OCI-LY7 (cell line): ENCODE measurements around the gene NELL1. TPM values are rescaled to one million over a fixed set of nuclear protein-coding genes. Genes with fewer than 3 reads are reported as not detected.

Experiments used
- Bru-seq: library from RNA; stranded (reverse); fragments of 400-500 nt; gene quantifications from one replicate; lab custom pipeline; 2021; lab: Mats Ljungman, UMichigan
- BruChase-seq, 2 experiments: library from RNA; stranded (reverse); fragments of 400-500 nt; gene quantifications; one replicate each; lab custom pipeline; 2021; lab: Mats Ljungman, UMichigan
- BruUV-seq: library from RNA; stranded (reverse); fragments of 400-500 nt; replicated peaks from 2 replicates; lab custom pipeline; 2021; lab: Mats Ljungman, UMichigan
- CTCF ChIA-PET: fragments of 300-600 bp; sonication (Branson Sonifier 250); formaldehyde crosslinking; loops from one replicate; lab custom pipeline; 2022; ENCODE audit warnings: antibody characterized with exemption; ENCODE audit not compliant: unreplicated experiment; lab: Charles Lee
- POLR2A ChIA-PET: fragments of 300-600 bp; sonication (Branson Sonifier 250); formaldehyde crosslinking; loops from one replicate; lab custom pipeline; 2022; ENCODE audit warnings: antibody characterized with exemption; lab: Charles Lee
- DNase-seq: peaks from one replicate; pipeline ENCODE4 v3.0.0-alpha.2; 2015; ENCODE audit warnings: low spot score
- H2AFZ ChIP-seq: fragments of 200-600 bp; sonication (generic), shearing (Covaris generic); 2 replicates; pipeline ENCODE4 v1.6.1; 2014; ENCODE audit warnings: mild to moderate bottlenecking, antibody characterized with exemption, low read length, moderate library complexity
- H3K27ac ChIP-seq: fragments of 200-600 bp; sonication (generic); 2 replicates; pipeline ENCODE4 v1.5.1; 2014; ENCODE audit warnings: mixed run types, low read depth, mild to moderate bottlenecking, moderate library complexity, low read length, inconsistent platforms; ENCODE audit not compliant: poor library complexity, severe bottlenecking
- H3K36me3 ChIP-seq: fragments of 200-600 bp; sonication (generic); 2 replicates; pipeline ENCODE4 v1.6.1; 2014; ENCODE audit warnings: mild to moderate bottlenecking, antibody characterized with exemption, low read length, moderate library complexity, mixed read lengths; ENCODE audit not compliant: insufficient read depth
- H3K4me1 ChIP-seq: fragments of 200-600 bp; sonication (generic); 2 replicates; pipeline ENCODE4 v1.5.1; 2014; ENCODE audit warnings: mild to moderate bottlenecking, low read length; ENCODE audit not compliant: insufficient read depth, poor library complexity, severe bottlenecking
- H3K4me2 ChIP-seq: fragments of 200-600 bp; sonication (generic); 2 replicates; pipeline ENCODE4 v1.6.1; 2014; ENCODE audit warnings: mild to moderate bottlenecking, low read length
- H3K4me3 ChIP-seq: fragments of 200-600 bp; sonication (generic); 2 replicates; pipeline ENCODE4 v1.5.1; 2014; ENCODE audit warnings: mild to moderate bottlenecking, low read depth, low read length; ENCODE audit not compliant: poor library complexity, severe bottlenecking
- H3K79me2 ChIP-seq: fragments of 200-600 bp; sonication (generic); 2 replicates; pipeline ENCODE4 v1.6.1; 2016; ENCODE audit warnings: low read depth, mild to moderate bottlenecking, low read length, moderate library complexity, mixed read lengths; ENCODE audit not compliant: insufficient read depth
- H3K9me2 ChIP-seq: fragments of 200-600 bp; sonication (generic); 2 replicates; pipeline ENCODE4 v1.6.1; 2016; ENCODE audit warnings: mild to moderate bottlenecking, low read length, mixed read lengths; ENCODE audit not compliant: insufficient read depth
- H3K9me3 ChIP-seq: fragments of 200-600 bp; sonication (generic); 2 replicates; pipeline ENCODE4 v1.6.1; 2014; ENCODE audit warnings: mild to moderate bottlenecking, mixed run types, low read length, mixed read lengths
- H4K20me1 ChIP-seq: fragments of 200-600 bp; sonication (generic); 2 replicates; pipeline ENCODE4 v1.6.1; 2014; ENCODE audit warnings: mild to moderate bottlenecking, antibody characterized with exemption, low read length, moderate library complexity, mixed read lengths; ENCODE audit not compliant: insufficient read depth
- CTCF ChIP-seq: fragments of 200-600 bp; sonication (generic); conservative IDR thresholded peaks from 2 replicates; pipeline ENCODE4 v1.5.1; 2014; ENCODE audit warnings: mild to moderate bottlenecking, antibody characterized with exemption, low read length, moderate library complexity, mixed read lengths
- EZH2phosphoT487 ChIP-seq: fragments of 200-600 bp; sonication (generic); IDR thresholded peaks from 2 replicates; pipeline ENCODE4 v1.6.1; 2018; ENCODE audit warnings: low read depth, borderline replicate concordance, mild to moderate bottlenecking, mixed run types, antibody characterized with exemption, low read length, moderate library complexity, mixed read lengths
- intact Hi-C: fragments of 100-400 bp; cut with micrococcal nuclease; formaldehyde crosslinking; loops from one replicate; pipeline ENCODE4 v1.10.0; 2022; ENCODE audit not compliant: unreplicated experiment
- long read RNA-seq: library from polyadenylated mRNA; stranded (forward); transcript quantifications from one replicate; pipeline ENCODE4 v2.0.0, GENCODE V29; 2022
- total RNA-seq, 2 experiments: library from RNA; depleted of rRNA in 1 of 2; stranded (reverse); fragments of >200 nt in 1 of 2; shearing (Covaris generic) in 1 of 2; gene quantifications; 2 replicates each; pipeline ENCODE4 v1.2.3, GENCODE V29; 2014 to 2022

Gene NELL1
- not detected in 2 replicates for total RNA-seq (2014; rRNA removed; shearing (Covaris generic))
- not detected in 2 replicates for total RNA-seq (2022)
- percentile 0 among the genes with signal in this experiment for Bru-seq, nascent RNA
- BruChase-seq, experiment 1, labeled RNA remaining after a 6-hour chase: percentile 1 among the genes with signal in this experiment
- percentile 0 among the genes with signal in this experiment for BruChase-seq, experiment 2, labeled RNA remaining after a 2-hour chase
- long read RNA-seq: 0 reads

- H3K9me2 ChIP-seq: no peaks in the 10 kb centered on the region
- H3K4me1 ChIP-seq: no peaks in the 10 kb centered on the region
- no peaks in the 10 kb centered on the region for H3K79me2 ChIP-seq
- H3K4me2 ChIP-seq: no peak within 1 kb of the TSS
- H4K20me1 ChIP-seq: no peaks in the 10 kb centered on the region
- no peak within 1 kb of the TSS for H3K4me3 ChIP-seq
- TF ChIP-seq EZH2phosphoT487 (no peak), CTCF (no peak)
- no peaks in the 10 kb centered on the region for H3K9me3 ChIP-seq
- no peaks in the 10 kb centered on the region for H3K36me3 ChIP-seq
- H2AFZ ChIP-seq: no peak within 1 kb of the TSS
- POLR2A ChIA-PET: no interaction called here
- intact Hi-C loops: no loop called here
- no peak within 1 kb of the TSS for H3K27ac ChIP-seq
- no peak for DNase-seq
- no TSS peak for BruUV-seq
- CTCF ChIA-PET: no interaction called here
These were observed at the start of gene NELL1 for GRCh38 chr11:20668844-20669819. Gene NELL1 (plus strand): TSS chr11:20669586.

DNA sequence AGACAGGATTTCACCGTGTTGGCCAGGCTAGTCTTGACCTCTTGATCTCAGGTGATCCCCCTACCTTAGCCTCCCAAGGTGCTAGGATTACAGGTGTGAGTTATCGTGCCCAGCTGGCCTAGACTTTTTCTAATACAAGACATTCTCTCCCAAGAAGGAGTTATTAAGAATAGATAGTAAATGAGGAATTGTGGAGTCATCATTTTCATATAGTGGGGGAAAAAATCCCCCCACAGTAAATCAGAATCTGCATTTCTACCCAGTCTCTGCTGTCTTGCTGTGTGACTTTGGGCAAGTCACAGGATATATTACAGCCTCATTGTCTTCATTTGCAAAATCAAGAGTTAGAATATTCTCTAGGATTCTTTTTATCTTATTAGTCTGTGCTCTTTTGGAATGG is 48.4 kb upstream of the NELL1 start:
- CTCF ChIA-PET: no interaction called here

More for the DNA sequence above, 48.4 kb upstream of the NELL1 start:
- no peaks in the 10 kb centered on the region for H3K4me1 ChIP-seq
- H3K79me2 ChIP-seq: no peaks in the 10 kb centered on the region
- no peaks in the 10 kb centered on the region for H3K9me2 ChIP-seq
- H3K9me3 ChIP-seq: no peaks in the 10 kb centered on the region
- H3K27ac ChIP-seq: no peak overlapping the region
- H4K20me1 ChIP-seq: no peaks in the 10 kb centered on the region
- intact Hi-C loops: no loop called here
- TF ChIP-seq CTCF (no peak), EZH2phosphoT487 (no peak)
- H3K4me3 ChIP-seq: no peak overlapping the region
- no TSS peak for BruUV-seq
- no peak for DNase-seq
- no peaks in the 10 kb centered on the region for H3K36me3 ChIP-seq
- H3K4me2 ChIP-seq: no peak overlapping the region
- no peak overlapping the region for H2AFZ ChIP-seq
- POLR2A ChIA-PET: no interaction called here
